HAP-1 (cell line): Measurements from ENCODE around the gene CDK11B.

Experiments
- DNase-seq, 2 experiments: peaks; one replicate each; pipeline ENCODE4 v3.0.0-alpha.2; 2016 to 2020; ENCODE audit warnings: low spot score in 2 of 2
- H3K27me3 ChIP-seq: fragments of 250-450 bp; sonication (Bioruptor Pico); 2 replicates; pipeline ENCODE4 v1.5.1; 2020; ENCODE audit warnings: low read depth, mild to moderate bottlenecking, moderate library complexity
- H3K36me3 ChIP-seq: fragments of 250-450 bp; sonication (Bioruptor Pico); replicated peaks from 2 replicates; pipeline ENCODE4 v1.5.1; 2020; ENCODE audit warnings: mild to moderate bottlenecking
- H3K4me1 ChIP-seq: fragments of 250-450 bp; sonication (Bioruptor Pico); 2 replicates; pipeline ENCODE4 v1.5.1; 2020; ENCODE audit warnings: mild to moderate bottlenecking
- H3K4me3 ChIP-seq: fragments of 250-450 bp; sonication (Bioruptor Pico); 2 replicates; pipeline ENCODE4 v1.5.1; 2020; ENCODE audit warnings: mild to moderate bottlenecking, moderate library complexity
- H3K9me3 ChIP-seq: fragments of 250-450 bp; sonication (Bioruptor Pico); 2 replicates; pipeline ENCODE4 v1.5.1; 2020; ENCODE audit warnings: mild to moderate bottlenecking, moderate library complexity
- in situ Hi-C: fragments of 300-500 bp; cut with MboI; formaldehyde crosslinking; loops from 3 replicates; pipeline ENCODE4 v1.14.3; 2020; ENCODE audit warnings: low sequenced_read_pairs, inconsistent platforms, mixed read lengths

Gene CDK11B

DNA sequence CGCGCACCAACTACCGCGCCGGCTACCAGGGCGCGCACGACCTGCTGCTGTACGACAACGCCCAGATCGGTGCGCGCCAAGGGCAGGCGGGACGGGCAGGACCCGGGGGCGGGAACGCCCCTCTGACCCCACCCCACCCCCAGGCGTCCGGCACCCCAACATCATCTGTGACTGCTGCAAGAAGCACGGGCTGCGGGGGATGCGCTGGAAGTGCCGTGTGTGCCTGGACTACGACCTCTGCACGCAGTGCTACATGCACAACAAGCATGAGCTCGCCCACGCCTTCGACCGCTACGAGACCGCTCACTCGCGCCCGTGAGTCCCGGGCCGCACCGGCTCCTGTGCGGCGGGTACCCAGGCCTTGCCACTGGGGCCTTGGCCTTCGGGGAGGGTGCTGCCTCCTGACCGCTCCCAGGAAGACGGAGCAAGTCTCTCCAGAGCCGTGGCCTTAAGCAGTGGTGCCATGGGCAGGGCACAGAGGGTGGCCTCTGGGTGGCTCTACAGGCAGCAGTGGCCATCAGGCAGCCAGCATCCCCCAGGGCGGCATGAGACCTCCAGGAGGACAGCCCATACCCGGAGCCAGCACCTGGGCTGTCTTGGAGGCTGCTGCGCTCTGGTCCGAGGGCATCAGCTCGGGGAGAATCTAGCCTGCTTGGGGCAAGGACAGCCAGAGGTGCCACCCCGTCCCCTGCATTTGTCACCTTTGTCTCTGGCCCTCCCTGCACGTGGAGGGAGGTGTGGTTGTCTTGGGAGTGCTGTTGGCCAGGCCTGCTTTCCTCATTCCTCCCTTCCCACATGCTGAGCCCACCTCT, 35.0 kb downstream of the CDK11B start:
- in situ Hi-C loops, result no loop called here
- no peak for DNase-seq
- H3K4me3 ChIP-seq, result no peak overlapping the region
- H3K36me3 ChIP-seq, result no peaks in the 10 kb centered on the region
- no peaks in the 10 kb centered on the region for H3K27me3 ChIP-seq
- H3K4me1 ChIP-seq, result no peaks in the 10 kb centered on the region
- H3K9me3 ChIP-seq, result no peaks in the 10 kb centered on the region

GRCh38 chr1:1623181-1623630, 35.6 kb downstream of the CDK11B start:
- H3K27me3 ChIP-seq, result no peaks in the 10 kb centered on the region
- peaks cover 1% of the 10 kb centered on the region; the same call in 1 of the 2 replicates for H3K36me3 ChIP-seq
- no peak for DNase-seq
- in situ Hi-C loops, result no loop called here
- no peaks in the 10 kb centered on the region for H3K4me1 ChIP-seq
- H3K9me3 ChIP-seq, result no peaks in the 10 kb centered on the region
- H3K4me3 ChIP-seq, result no peak overlapping the region

DNA sequence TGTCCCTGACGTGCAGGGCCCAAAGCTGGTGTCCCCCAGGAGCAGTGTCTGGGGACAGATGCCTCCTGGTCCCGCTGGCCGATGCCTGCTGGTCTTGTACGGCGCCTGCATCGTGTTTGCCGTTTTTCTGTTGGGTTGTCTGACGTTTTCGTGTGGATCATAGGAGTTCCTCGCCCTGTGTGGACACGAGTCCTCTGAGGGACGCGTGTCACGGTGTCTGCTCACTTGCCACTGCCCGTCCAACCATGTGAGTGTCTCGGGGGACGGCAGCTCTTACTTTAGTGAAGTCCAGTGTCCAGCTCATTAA, 36.1 kb downstream of the CDK11B start:
- no peak overlapping the region for H3K4me3 ChIP-seq
- H3K9me3 ChIP-seq, result no peaks in the 10 kb centered on the region
- in situ Hi-C loops, result no loop called here
- DNase-seq, result no peak
- no peaks in the 10 kb centered on the region for H3K4me1 ChIP-seq
- peaks cover 6% of the 10 kb centered on the region; the same call in 1 of the 2 replicates for H3K36me3 ChIP-seq
- H3K27me3 ChIP-seq, result no peaks in the 10 kb centered on the region

DNA sequence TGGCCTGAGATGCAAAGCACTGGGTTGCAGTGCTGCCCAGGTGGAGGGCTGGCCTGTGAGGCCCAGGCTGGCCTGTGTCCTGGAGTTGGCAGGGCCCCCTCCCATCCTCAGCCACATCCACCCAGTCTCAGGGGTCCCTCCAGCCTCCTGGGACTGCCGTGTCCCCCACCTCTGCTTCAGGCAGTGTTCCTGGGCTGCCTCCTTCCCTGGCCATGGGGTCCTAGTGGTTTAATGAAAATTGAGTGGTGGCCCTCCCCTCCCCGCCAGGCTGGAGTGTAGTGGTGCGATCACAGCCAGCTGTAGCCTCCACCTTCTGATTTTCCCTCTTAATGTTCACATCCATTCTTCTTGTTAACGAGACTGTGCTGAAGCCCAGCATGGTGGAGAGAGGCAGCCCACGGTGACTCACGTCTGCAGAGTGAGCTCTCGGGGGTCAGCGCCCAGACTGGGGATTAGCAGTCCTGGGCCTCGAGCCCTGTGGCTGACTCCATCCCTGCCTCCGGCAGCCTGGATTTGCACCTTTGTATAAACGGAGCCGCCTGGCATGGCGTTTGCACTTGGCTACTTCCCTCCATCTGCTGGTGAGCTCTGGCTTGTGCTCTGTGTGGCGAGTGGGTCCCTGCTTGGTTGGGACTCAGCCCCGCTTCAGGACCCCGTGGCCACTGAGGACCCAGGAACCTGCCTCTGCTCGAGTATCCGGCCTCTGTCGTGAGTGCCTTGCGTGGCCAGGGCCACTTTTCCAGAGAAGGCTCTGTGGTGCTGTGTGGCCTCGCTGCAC, 36.6 kb downstream of the CDK11B start:
- no peaks in the 10 kb centered on the region for H3K9me3 ChIP-seq
- no peak overlapping the region for H3K4me3 ChIP-seq
- H3K27me3 ChIP-seq, result no peaks in the 10 kb centered on the region
- DNase-seq, result no peak
- in situ Hi-C loops, result no loop called here
- H3K36me3 ChIP-seq, result peaks cover 8% of the 10 kb centered on the region; the same call in 1 of the 2 replicates
- H3K4me1 ChIP-seq, result no peaks in the 10 kb centered on the region

DNA sequence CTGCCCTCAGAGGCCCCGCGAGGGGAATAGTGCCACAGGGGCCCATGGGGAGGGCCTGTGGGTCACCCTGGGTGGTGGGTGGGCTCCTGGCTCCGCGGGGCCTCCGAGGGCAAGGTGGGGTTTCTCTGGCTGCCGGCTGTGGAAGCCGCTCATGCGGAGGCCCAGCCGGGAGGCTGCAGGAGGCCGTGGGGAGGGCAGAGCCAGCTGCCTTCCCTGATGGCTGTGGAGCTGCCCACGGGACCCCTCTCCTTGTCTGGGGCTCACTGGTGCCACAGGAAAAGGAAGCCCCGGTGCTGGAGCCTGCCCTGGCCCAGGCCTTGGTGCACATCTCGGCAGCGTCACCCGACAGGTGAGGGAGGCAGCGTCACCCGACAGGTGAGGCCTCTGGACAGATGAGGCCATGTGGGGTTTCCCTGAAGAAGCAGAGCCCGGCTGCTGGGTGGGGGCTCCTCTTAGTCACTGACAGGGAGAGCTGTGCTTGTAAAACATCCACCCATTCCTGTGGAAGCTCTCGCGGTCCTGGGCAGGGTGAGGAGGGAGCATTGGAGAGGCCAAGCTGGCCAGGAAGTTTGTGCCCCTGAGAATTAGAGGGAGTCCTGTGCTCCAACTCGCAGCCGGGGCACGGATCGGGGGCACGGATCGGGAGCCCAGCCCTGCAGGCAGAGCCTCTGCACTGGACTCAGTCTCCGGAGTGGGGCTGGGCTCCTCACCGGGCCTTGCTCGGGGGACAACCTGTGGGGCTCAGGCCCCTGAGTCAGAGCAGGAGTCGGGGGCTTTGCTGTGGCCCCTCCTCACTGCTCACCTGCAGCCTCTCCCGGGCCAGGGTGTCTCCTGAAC, 37.4 kb downstream of the CDK11B start:
- Histone ChIP-seq H3K9me3 (no peaks in the 10 kb centered on the region), H3K27me3 (no peaks in the 10 kb centered on the region), H3K4me1 (no peaks in the 10 kb centered on the region; the same call in 1 of the 2 replicates), H3K4me3 (no peak overlapping the region), H3K36me3 (peaks cover 8% of the 10 kb centered on the region; the same call in 1 of the 2 replicates)
- in situ Hi-C loops, result no loop called here
- DNase-seq, result no peak

DNA sequence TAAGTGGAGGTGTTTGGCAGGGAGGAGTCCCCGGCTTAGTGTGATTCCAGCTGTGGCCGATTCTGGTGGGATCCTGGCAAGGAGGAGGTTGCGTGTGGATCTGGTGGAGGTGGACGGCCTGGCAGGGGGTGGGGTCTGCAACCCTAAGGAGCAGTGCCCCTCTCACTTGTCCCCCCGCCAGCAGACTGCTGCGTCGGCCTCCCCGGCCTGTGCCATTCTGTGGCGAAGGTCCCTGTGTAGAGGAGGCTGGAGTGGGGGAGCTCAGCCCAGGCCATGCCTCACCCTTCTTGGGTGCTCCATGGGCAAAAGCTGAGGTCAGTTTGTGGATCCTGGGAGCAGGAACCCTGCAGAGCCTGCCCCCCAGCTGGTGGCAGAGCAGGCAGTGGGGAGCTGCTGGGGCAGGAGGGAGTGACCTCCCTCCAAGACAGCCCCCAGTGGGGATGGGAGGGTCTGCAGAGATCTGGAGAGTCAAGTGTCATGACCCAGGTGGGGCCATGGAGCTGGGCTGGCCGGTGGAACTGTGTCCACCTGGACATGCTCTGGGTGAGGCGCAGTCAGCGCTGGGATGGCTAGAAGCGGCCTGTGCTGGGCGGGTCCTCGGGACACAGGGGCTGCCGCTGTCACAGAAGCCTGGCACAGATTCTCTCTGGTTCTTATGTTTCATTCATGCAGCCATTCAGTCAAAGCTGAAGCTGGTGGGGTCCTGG, 38.2 kb downstream of the CDK11B start:
- Histone ChIP-seq H3K27me3 (no peaks in the 10 kb centered on the region), H3K9me3 (no peaks in the 10 kb centered on the region), H3K36me3 (peaks cover 8% of the 10 kb centered on the region; the same call in 1 of the 2 replicates), H3K4me3 (no peak overlapping the region), H3K4me1 (no peaks in the 10 kb centered on the region; the same call in 1 of the 2 replicates)
- in situ Hi-C loops, result no loop called here
- DNase-seq, result no peak

DNA sequence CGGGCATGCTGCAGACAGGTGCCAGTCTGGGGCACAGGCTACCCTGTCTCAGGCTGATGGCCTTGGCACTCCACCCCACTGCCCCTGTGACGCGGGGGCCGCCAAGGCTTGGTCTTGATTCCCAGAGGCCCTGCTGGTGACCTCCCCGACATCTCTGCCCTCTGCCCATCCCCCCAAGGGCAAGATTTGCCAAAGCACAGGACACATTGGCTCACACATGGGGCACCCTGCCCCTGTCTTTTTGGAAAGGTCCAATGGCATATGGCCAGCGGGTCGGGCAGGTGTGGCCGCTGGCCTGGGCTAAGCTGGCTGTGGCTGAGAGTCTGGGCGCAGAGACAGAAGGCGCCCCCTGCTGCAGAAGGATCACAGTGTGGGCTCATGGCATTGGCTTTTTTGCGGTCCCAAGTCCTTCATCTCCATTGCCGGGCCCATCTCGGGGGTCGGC, 38.9 kb downstream of the CDK11B start:
- no peaks in the 10 kb centered on the region for H3K27me3 ChIP-seq
- peak in 1 of 2 experiments; percentile 51 for DNase-seq
- H3K4me3 ChIP-seq, result no peak overlapping the region
- in situ Hi-C loops, result no loop called here
- H3K36me3 ChIP-seq, result peaks cover 8% of the 10 kb centered on the region; the same call in 1 of the 2 replicates
- no peaks in the 10 kb centered on the region; the same call in 1 of the 2 replicates for H3K4me1 ChIP-seq
- H3K9me3 ChIP-seq, result no peaks in the 10 kb centered on the region

GRCh38 chr1:1618396-1619068, 40.3 kb downstream of the CDK11B start:
- in situ Hi-C loops, result no loop called here
- peaks cover 8% of the 10 kb centered on the region; the same call in 1 of the 2 replicates for H3K36me3 ChIP-seq

GRCh38 chr1:1617925-1618324, 40.9 kb downstream of the CDK11B start:
- Histone ChIP-seq H3K27me3 (no peaks in the 10 kb centered on the region), H3K36me3 (peaks cover 8% of the 10 kb centered on the region; the same call in 1 of the 2 replicates), H3K4me1 (peaks cover 9% of the 10 kb centered on the region), H3K4me3 (no peak overlapping the region), H3K9me3 (no peaks in the 10 kb centered on the region)
- DNase-seq, result no peak
- in situ Hi-C loops, result no loop called here

More at GRCh38 chr1:1618396-1619068, 40.3 kb downstream of the CDK11B start:
- Histone ChIP-seq H3K4me3 (no peak overlapping the region), H3K9me3 (no peaks in the 10 kb centered on the region), H3K27me3 (no peaks in the 10 kb centered on the region), H3K4me1 (peaks cover 9% of the 10 kb centered on the region)
- no peak for DNase-seq

- in situ Hi-C loops, result no loop called here
- H3K4me3 ChIP-seq, result no peak overlapping the region; the same call in 1 of the 2 replicates
- DNase-seq, result no peak
Observed at GRCh38 chr1:1617516-1617915, 41.3 kb downstream of the CDK11B start.

GRCh38 chr1:1616838-1617237, 42.0 kb downstream of the CDK11B start:
- peaks cover 8% of the 10 kb centered on the region; the same call in 1 of the 2 replicates for H3K36me3 ChIP-seq
- peak overlapping the region; percentile 99 for H3K4me3 ChIP-seq
- no peaks in the 10 kb centered on the region for H3K27me3 ChIP-seq
- H3K9me3 ChIP-seq, result no peaks in the 10 kb centered on the region
- in situ Hi-C loops, result no loop called here
- no peak for DNase-seq
- peaks cover 9% of the 10 kb centered on the region for H3K4me1 ChIP-seq

More at GRCh38 chr1:1617516-1617915, 41.3 kb downstream of the CDK11B start:
- Histone ChIP-seq H3K4me1 (peaks cover 9% of the 10 kb centered on the region), H3K9me3 (no peaks in the 10 kb centered on the region), H3K27me3 (no peaks in the 10 kb centered on the region), H3K36me3 (peaks cover 8% of the 10 kb centered on the region; the same call in 1 of the 2 replicates)

DNA sequence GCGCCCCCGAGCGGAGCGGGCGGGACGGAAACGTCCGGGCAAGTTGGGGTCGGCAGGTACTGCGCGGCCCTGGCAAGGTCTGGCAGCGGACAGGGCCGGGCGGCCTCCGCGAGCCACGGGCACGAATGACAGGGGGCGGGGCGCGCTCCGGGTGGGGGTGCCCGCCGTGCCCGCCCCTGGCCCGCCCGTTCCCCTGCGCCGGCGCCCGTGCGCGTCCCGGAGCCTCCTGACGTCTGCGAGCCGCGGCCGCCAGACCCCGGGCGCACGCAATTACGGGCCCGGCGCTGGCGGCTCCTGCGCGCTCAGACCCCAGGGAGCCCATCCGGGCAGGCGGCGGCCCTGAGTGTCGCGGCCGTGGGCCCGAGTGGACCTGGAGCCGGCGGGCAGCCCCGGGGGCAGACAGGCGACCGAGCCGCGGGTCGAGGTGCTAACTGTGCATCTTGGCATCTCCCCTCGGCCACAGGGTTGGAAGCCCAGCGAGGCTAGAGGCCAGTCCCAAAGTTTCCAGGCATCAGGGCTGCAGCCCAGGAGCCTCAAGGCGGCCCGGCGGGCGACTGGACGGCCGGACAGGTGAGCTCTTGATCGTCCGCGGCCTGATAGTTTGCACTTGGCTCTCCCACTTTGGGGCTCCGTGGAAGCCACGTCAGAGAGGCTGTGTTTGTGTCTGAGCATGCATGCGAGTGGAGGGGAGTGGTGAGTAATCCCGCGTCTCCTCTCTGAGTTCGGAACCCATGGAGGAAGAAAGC, 42.6 kb downstream of the CDK11B start:
- no peaks in the 10 kb centered on the region for H3K9me3 ChIP-seq
- peak in 1 of 2 experiments; percentile 41 for DNase-seq
- peak overlapping the region; percentile 99 for H3K4me3 ChIP-seq
- H3K4me1 ChIP-seq, result peaks cover 9% of the 10 kb centered on the region
- peaks cover 8% of the 10 kb centered on the region; the same call in 1 of the 2 replicates for H3K36me3 ChIP-seq
- in situ Hi-C loops, result no loop called here
- no peaks in the 10 kb centered on the region for H3K27me3 ChIP-seq
